Bronchial epithelial cell (primary cell): ENCODE measurements around the gene IFRD1. TPM values are rescaled to one million over a fixed set of nuclear protein-coding genes. Genes with fewer than 3 reads are reported as not detected.
A peak's percentile ranks its signal among the peaks of the same experiment; 100 is the strongest.

Source experiments
- DNase-seq: peaks from one replicate; pipeline ENCODE4 v3.0.0-alpha.2; 2010; ENCODE audit warnings: low read depth
- FAIRE-seq: peaks from 2 replicates; lab custom pipeline; 2011; peaks lifted over from hg19 to GRCh38; lab: Jason Lieb, UNC
- H3K27me3 ChIP-seq: 2 replicates; pipeline ENCODE4 v1.5.1; 2011; ENCODE audit warnings: low read length; ENCODE audit not compliant: control insufficient read depth, insufficient read depth
- H3K36me3 ChIP-seq: 2 replicates; pipeline ENCODE4 v1.5.1; 2011; ENCODE audit warnings: low read length; ENCODE audit not compliant: control insufficient read depth, insufficient read depth
- H3K4me3 ChIP-seq: 2 replicates; pipeline ENCODE4 v1.5.1; 2011; ENCODE audit warnings: mild to moderate bottlenecking, low read depth, low read length, control low read depth
- CTCF ChIP-seq: IDR thresholded peaks from 2 replicates; pipeline ENCODE4 v1.5.1; 2011; ENCODE audit warnings: mild to moderate bottlenecking, moderate library complexity, low read length, control low read depth, inconsistent platforms; ENCODE audit not compliant: insufficient read depth, severe bottlenecking
- total RNA-seq: library from RNA; depleted of rRNA; stranded (reverse); fragments of >200 nt; gene quantifications from 2 replicates; pipeline ENCODE4 v1.2.1, GENCODE V29; 2014

IFRD1 gene
- total RNA-seq, 1 donor from 2014 or later: 92.1 TPM

DNA sequence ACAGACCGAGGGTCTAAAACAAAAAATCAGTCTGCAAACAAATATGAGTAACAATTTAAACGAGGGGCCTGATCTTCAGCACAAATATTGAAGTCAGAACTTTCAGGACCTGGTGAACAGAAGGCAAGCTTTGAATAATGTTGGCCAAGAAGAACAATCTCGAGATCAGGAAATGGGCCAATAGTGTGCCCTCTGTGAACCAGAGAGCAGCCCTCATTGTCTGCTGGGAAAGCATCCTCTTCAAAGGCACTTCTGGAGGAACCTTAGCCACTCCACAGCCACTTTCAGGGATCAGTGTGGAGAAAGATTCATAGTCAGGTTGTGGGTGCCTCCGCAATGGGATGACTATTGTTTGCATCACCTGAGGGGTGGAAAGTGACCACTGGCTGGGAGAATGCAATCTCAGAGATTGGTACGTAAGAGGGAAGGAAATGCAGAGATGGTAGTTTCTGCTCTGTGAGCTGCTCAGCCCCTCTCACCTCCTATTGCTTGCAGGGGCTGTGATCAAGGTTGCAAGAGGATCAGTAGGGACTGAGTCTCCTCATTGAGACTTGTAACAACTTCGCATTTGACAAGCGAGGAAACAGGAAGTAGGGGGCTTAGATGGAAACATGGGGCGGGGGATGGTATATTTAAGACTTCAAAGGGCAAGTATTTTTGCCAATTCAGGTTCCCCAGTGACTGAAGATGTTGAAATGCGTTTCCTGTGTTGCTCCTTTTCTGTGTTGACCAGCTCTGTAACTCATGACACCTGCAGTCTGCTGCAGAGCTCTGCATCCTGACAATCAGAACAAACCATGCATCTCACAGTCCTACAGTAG is 28.4 kb upstream of the IFRD1 start:
- Histone ChIP-seq H3K36me3 (no peaks in the 10 kb centered on the region), H3K27me3 (no peaks in the 10 kb centered on the region), H3K4me3 (no peak overlapping the region)
- DNase-seq: peak; percentile 34
- FAIRE-seq: no peak
- no peak for TF ChIP-seq CTCF

- no peaks in the 10 kb centered on the region for H3K36me3 ChIP-seq
- DNase-seq (peak; percentile 88), FAIRE-seq (no peak)
- H3K27me3 ChIP-seq: no peaks in the 10 kb centered on the region
- no peak for TF ChIP-seq CTCF
- H3K4me3 ChIP-seq: no peak overlapping the region
Observed at GRCh38 chr7:112422842-112423496, 27.3 kb upstream of the IFRD1 start.

DNA sequence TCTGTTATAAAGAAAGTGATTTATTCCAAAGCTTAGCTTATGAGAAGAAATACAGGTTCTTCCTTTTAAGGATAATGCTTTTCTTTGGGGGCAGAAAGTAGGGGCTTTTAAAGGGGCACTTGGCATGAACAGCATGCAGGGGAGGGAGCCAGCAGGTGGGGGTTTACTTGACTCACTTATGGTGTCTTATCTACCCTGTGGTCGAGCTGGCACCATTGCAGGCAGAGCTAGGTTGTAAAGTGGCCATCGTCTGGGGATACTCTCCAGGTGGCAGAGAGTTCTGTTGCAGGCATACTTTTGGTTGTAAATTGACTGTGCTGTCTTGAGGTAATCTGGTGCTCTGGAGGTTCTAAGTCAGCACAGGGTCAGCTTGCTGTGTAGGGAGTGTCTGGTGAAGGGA is 26.3 kb upstream of the IFRD1 start:
- TF ChIP-seq CTCF: no peak
- H3K36me3 ChIP-seq: no peaks in the 10 kb centered on the region
- H3K27me3 ChIP-seq: no peaks in the 10 kb centered on the region
- H3K4me3 ChIP-seq: no peak overlapping the region
- FAIRE-seq (no peak), DNase-seq (no peak)

- TF ChIP-seq CTCF: no peak
- DNase-seq (no peak), FAIRE-seq (no peak)
- Histone ChIP-seq H3K27me3 (no peaks in the 10 kb centered on the region), H3K4me3 (no peak overlapping the region), H3K36me3 (no peaks in the 10 kb centered on the region)
Observed at GRCh38 chr7:112427984-112428383, 22.3 kb upstream of the IFRD1 start.

- FAIRE-seq: no peak
- H3K4me3 ChIP-seq: no peak overlapping the region
- TF ChIP-seq CTCF: no peak
- H3K27me3 ChIP-seq: no peaks in the 10 kb centered on the region
- no peak for DNase-seq
- H3K36me3 ChIP-seq: no peaks in the 10 kb centered on the region
Observed at GRCh38 chr7:112428715-112429114, 21.5 kb upstream of the IFRD1 start.
